B cell (primary cell): ENCODE results near the gene ZC3H7A. TPM values are rescaled to one million over a fixed set of nuclear protein-coding genes. Genes with fewer than 3 reads are reported as not detected.

ENCODE experiments used
- ATAC-seq: fragments of 200-7000 bp; cut with Tn5 transposase; one replicate; pipeline ENCODE4 v1.10.0; 2021; ENCODE audit warnings: low read depth, mild to moderate bottlenecking, moderate number of reproducible peaks, moderate library complexity
- CTCF ChIA-PET: fragments of 350-600 bp; sonication (Branson Sonifier 250); formaldehyde crosslinking; loops from one replicate; lab custom pipeline; 2021; ENCODE audit warnings: antibody characterized with exemption, inconsistent platforms; lab: Charles Lee
- POLR2A ChIA-PET: fragments of 350-600 bp; sonication (Branson Sonifier 250); formaldehyde crosslinking; loops from one replicate; lab custom pipeline; 2021; ENCODE audit warnings: antibody characterized with exemption; lab: Charles Lee
- DNase-seq: peaks from one replicate; pipeline ENCODE4 v3.0.0; 2013
- H2AFZ ChIP-seq: 2 replicates; pipeline ENCODE4 v1.6.1; 2012; ENCODE audit warnings: mild to moderate bottlenecking, low read depth, low read length; ENCODE audit not compliant: insufficient read depth, poor library complexity, severe bottlenecking
- H3K27ac ChIP-seq, 2 donors: 1 replicate in 1 of 2; 2 replicates in 1 of 2; pipeline ENCODE4 v1.5.1; 2012 to 2013; ENCODE audit warnings: low read length in 2 of 2, mild to moderate bottlenecking in 2 of 2, moderate library complexity in 1 of 2
- H3K27me3 ChIP-seq, 4 experiments: fragments of 200-600 bp in 1 of 4; sonication (generic) in 1 of 4; replicated peaks in 1 of 4; 1 replicate in 2 of 4; 2 replicates in 2 of 4; pipeline versions ENCODE4 v1.6.1 to v1.7.0; 2013 to 2016; ENCODE audit warnings: low read length in 3 of 4, mild to moderate bottlenecking in 2 of 4, mixed read lengths in 1 of 4, moderate library complexity in 1 of 4; ENCODE audit not compliant: insufficient read depth in 4 of 4, control insufficient read depth in 3 of 4; ENCODE audit errors: control extremely low read depth in 1 of 4
- H3K36me3 ChIP-seq, 2 experiments: replicated peaks in 1 of 2; 1 replicate in 1 of 2; 2 replicates in 1 of 2; pipeline versions ENCODE4 v1.6.1 to v1.7.1; 2013; ENCODE audit warnings: low read length in 1 of 2; ENCODE audit not compliant: insufficient read depth in 2 of 2, control insufficient read depth in 1 of 2; ENCODE audit errors: control extremely low read depth in 1 of 2, extremely low read depth in 1 of 2
- H3K4me1 ChIP-seq, 2 donors: fragments of 200-600 bp in 1 of 2; sonication (generic) in 1 of 2; 1 replicate in 1 of 2; 2 replicates in 1 of 2; pipeline versions ENCODE4 v1.5.1 to v1.6.1; 2013 to 2017; ENCODE audit warnings: low read length in 2 of 2; ENCODE audit not compliant: control insufficient read depth in 2 of 2, insufficient read depth in 2 of 2
- H3K4me2 ChIP-seq: replicated peaks from 2 replicates; pipeline ENCODE3; 2012; ENCODE audit warnings: mild to moderate bottlenecking, low read depth, low read length; ENCODE audit not compliant: poor library complexity, severe bottlenecking
- H3K4me3 ChIP-seq, 5 experiments: fragments of 200-600 bp in 1 of 5; sonication (generic) in 1 of 5; 1 replicate in 3 of 5; 2 replicates in 2 of 5; pipeline versions ENCODE4 v1.5.1 to v1.7.0; 2011 to 2016; ENCODE audit warnings: low read length in 4 of 5, mild to moderate bottlenecking in 4 of 5, low read depth in 2 of 5, control low read depth in 1 of 5, moderate library complexity in 1 of 5; ENCODE audit not compliant: insufficient read depth in 1 of 5; ENCODE audit errors: control extremely low read depth in 1 of 5, extremely low read depth in 1 of 5
- H3K79me2 ChIP-seq: fragments of 200-600 bp; sonication (generic); one replicate; pipeline ENCODE4 v1.6.0; 2016; ENCODE audit warnings: low read length; ENCODE audit not compliant: control insufficient read depth, insufficient read depth
- H3K9ac ChIP-seq: fragments of 200-600 bp; sonication (generic); 2 replicates; pipeline ENCODE4 v1.6.1; 2017; ENCODE audit warnings: mild to moderate bottlenecking, low read length, moderate library complexity
- H3K9me3 ChIP-seq, 3 donors: one replicate each; pipeline versions ENCODE4 v1.6.1 to v1.7.1; 2013; ENCODE audit warnings: low read length in 2 of 3; ENCODE audit not compliant: control insufficient read depth in 2 of 3, insufficient read depth in 1 of 3; ENCODE audit errors: control extremely low read depth in 1 of 3
- H4K20me1 ChIP-seq: 2 replicates; pipeline ENCODE4 v1.6.0; 2012; ENCODE audit warnings: mild to moderate bottlenecking, low read length; ENCODE audit not compliant: insufficient read depth, control insufficient read depth, poor library complexity, severe bottlenecking
- H3K27ac Mint-ChIP-seq: one replicate; pipeline ENCODE4 v1.8.0; 2021; ENCODE audit warnings: mixed read lengths
- H3K27me3 Mint-ChIP-seq: one replicate; pipeline ENCODE4 v1.8.0; 2021; ENCODE audit warnings: mixed read lengths
- H3K4me1 Mint-ChIP-seq: one replicate; pipeline ENCODE4 v1.8.0; 2021; ENCODE audit warnings: mixed read lengths
- H3K4me3 Mint-ChIP-seq: one replicate; pipeline ENCODE4 v1.8.0; 2021; ENCODE audit warnings: mixed read lengths
- H3K9me3 Mint-ChIP-seq: one replicate; pipeline ENCODE4 v1.8.0; 2022; ENCODE audit warnings: mixed read lengths; ENCODE audit not compliant: insufficient read depth
- EZH2 ChIP-seq: IDR thresholded peaks from 2 replicates; pipeline ENCODE4 v1.6.1; 2012; ENCODE audit warnings: borderline replicate concordance, low read depth, mild to moderate bottlenecking, moderate library complexity, low read length; ENCODE audit not compliant: insufficient read depth, poor library complexity, severe bottlenecking
- WGBS: methylation state at CpG from one replicate; pipeline ENCODE4 v1.1.5; 2013; ENCODE audit warnings: missing lambda C conversion rate; ENCODE audit not compliant: insufficient coverage; 5-methylcytosine and 5-hydroxymethylcytosine counted together
- intact Hi-C: fragments of 100-400 bp; cut with micrococcal nuclease; formaldehyde crosslinking; loops from one replicate; pipeline ENCODE4 v1.10.0; 2022
- polyA plus RNA-seq: library from polyadenylated mRNA; depleted of rRNA; stranded (reverse); fragments of >200 nt; gene quantifications from 2 replicates; pipeline ENCODE4 v1.2.3, GENCODE V29; 2012
- total RNA-seq, 2 donors: library from RNA; stranded (reverse); fragments of 120-200 nt in 1 of 2; gene quantifications; 1 replicate in 1 of 2; 2 replicates in 1 of 2; pipeline versions ENCODE4 v1.2.3 to v1.2.4, GENCODE V29; 2013 to 2022
- TF ChIP-seq, protein P1 (sequence below): fragments of 200-600 bp; IDR thresholded peaks from one replicate; pipeline ENCODE4 v1.8.0; 2022; ENCODE audit warnings: antibody characterized with exemption, mild to moderate bottlenecking

ZC3H7A gene
- total and polyA plus RNA-seq, 2 donors (not counting 1 experiment from before 2014, with no cell fraction given): 40.8 to 126 TPM

GRCh38 chr16:11794996-11795886 lies 1.8 kb downstream of the ZC3H7A start:
- H3K27me3 ChIP-seq: no peaks in the 10 kb centered on the region
- H3K9me3 Mint-ChIP-seq: no peaks in the 10 kb centered on the region
- H3K9me3 ChIP-seq: no peaks in the 10 kb centered on the region
- peaks cover 0 to 1% of the 10 kb centered on the region in 2 experiments for H3K36me3 ChIP-seq
- H3K4me1 ChIP-seq: peaks cover 35 to 36% of the 10 kb centered on the region in 2 donors
- peak overlapping the region; percentile 69 to 93 for H3K27ac ChIP-seq
- ChIA-PET CTCF (interaction anchor here (2.3 to 6.7 kb wide), 3 partner anchors 12 to 52 kb away, joined by 10 to 67 read pairs (median 23); partner anchors contain the start of gene TXNDC11), POLR2A (no interaction called here)
- H3K4me3 Mint-ChIP-seq: peak overlapping the region; percentile 86
- H3K79me2 ChIP-seq: peaks cover 77% of the 10 kb centered on the region
- WGBS: 92% methylated on average over 8 of the region's 20 CpGs
- TF ChIP-seq, protein P1, sequence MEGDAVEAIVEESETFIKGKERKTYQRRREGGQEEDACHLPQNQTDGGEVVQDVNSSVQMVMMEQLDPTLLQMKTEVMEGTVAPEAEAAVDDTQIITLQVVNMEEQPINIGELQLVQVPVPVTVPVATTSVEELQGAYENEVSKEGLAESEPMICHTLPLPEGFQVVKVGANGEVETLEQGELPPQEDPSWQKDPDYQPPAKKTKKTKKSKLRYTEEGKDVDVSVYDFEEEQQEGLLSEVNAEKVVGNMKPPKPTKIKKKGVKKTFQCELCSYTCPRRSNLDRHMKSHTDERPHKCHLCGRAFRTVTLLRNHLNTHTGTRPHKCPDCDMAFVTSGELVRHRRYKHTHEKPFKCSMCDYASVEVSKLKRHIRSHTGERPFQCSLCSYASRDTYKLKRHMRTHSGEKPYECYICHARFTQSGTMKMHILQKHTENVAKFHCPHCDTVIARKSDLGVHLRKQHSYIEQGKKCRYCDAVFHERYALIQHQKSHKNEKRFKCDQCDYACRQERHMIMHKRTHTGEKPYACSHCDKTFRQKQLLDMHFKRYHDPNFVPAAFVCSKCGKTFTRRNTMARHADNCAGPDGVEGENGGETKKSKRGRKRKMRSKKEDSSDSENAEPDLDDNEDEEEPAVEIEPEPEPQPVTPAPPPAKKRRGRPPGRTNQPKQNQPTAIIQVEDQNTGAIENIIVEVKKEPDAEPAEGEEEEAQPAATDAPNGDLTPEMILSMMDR: no peak
- TF ChIP-seq EZH2: no peak
- peak overlapping the region; percentile 93 for H3K9ac ChIP-seq
- intact Hi-C loops: loop anchor here (5.0 kb wide), 2 partner anchors 128 to 213 kb away; partner anchors contain the start of gene SNN
- peaks cover 71% of the 10 kb centered on the region for H3K4me1 Mint-ChIP-seq
- peaks cover 19% of the 10 kb centered on the region for H4K20me1 ChIP-seq
- no peak overlapping the region for H2AFZ ChIP-seq
- DNase-seq (no peak), ATAC-seq (no peak)
- no peaks in the 10 kb centered on the region for H3K27me3 Mint-ChIP-seq
- peak overlapping the region; percentile 90 for H3K27ac Mint-ChIP-seq
- H3K4me2 ChIP-seq: peak overlapping the region; percentile 96
- peak overlapping the region in 1 of 5 experiments; percentile 99 for H3K4me3 ChIP-seq

- H3K27me3 Mint-ChIP-seq: no peaks in the 10 kb centered on the region
- peaks cover 77% of the 10 kb centered on the region for H3K79me2 ChIP-seq
- peak overlapping the region; percentile 90 for H3K27ac Mint-ChIP-seq
- WGBS: 49% methylated on average over 2 of the region's 2 CpGs
- peak overlapping the region; percentile 86 for H3K4me3 Mint-ChIP-seq
- TF ChIP-seq EZH2: no peak
- TF ChIP-seq, protein P1: no peak
- peaks cover 0 to 6% of the 10 kb centered on the region in 2 experiments for H3K36me3 ChIP-seq
- no peak overlapping the region for H3K4me3 ChIP-seq
- no peak for DNase-seq
- peaks cover 19% of the 10 kb centered on the region for H4K20me1 ChIP-seq
- H3K27ac ChIP-seq: peak overlapping the region in 1 of 2 donors; percentile 93
- peaks cover 66% of the 10 kb centered on the region for H3K4me1 Mint-ChIP-seq
- ChIA-PET CTCF (interaction anchor here (6.7 kb wide), 1 partner anchor 11 kb away, joined by 67 read pairs; no protein-coding TSS in a partner anchor), POLR2A (no interaction called here)
- H3K9ac ChIP-seq: no peak overlapping the region
- no peaks in the 10 kb centered on the region for H3K9me3 ChIP-seq
- no peak for ATAC-seq
- H3K4me1 ChIP-seq: peaks cover 27 to 28% of the 10 kb centered on the region in 2 donors
- no peaks in the 10 kb centered on the region for H3K9me3 Mint-ChIP-seq
- no peak overlapping the region for H3K4me2 ChIP-seq
- H3K27me3 ChIP-seq: no peaks in the 10 kb centered on the region
- H2AFZ ChIP-seq: no peak overlapping the region
- intact Hi-C loops: no loop called here
Observed at GRCh38 chr16:11794447-11794846, 2.6 kb downstream of the ZC3H7A start.
